HG02885 (cell line): ENCODE results near the gene SMPD2.

Source experiments
- ATAC-seq: cut with Tn5 transposase; IDR thresholded peaks from one replicate; pipeline ENCODE4 v1.9.1; 2021; ENCODE audit warnings: mild to moderate bottlenecking; ENCODE audit not compliant: unreplicated experiment, poor library complexity

SMPD2 gene, protein sequence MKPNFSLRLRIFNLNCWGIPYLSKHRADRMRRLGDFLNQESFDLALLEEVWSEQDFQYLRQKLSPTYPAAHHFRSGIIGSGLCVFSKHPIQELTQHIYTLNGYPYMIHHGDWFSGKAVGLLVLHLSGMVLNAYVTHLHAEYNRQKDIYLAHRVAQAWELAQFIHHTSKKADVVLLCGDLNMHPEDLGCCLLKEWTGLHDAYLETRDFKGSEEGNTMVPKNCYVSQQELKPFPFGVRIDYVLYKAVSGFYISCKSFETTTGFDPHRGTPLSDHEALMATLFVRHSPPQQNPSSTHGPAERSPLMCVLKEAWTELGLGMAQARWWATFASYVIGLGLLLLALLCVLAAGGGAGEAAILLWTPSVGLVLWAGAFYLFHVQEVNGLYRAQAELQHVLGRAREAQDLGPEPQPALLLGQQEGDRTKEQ

GRCh38 chr6:109440331-109441068 is at the start of gene SMPD2, which contains the start of gene PPIL6:
TSS of gene SMPD2 (plus strand) at chr6:109440724. CDS start at chr6:109441122, 398 bp downstream.
TSS of gene PPIL6 (minus strand) at chr6:109440628. CDS start at chr6:109440590, 38 bp downstream.
- ATAC-seq = peak; percentile 95

- no peak for ATAC-seq
These were observed 47.2 kb upstream of the SMPD2 start for GRCh38 chr6:109393157-109393885.

- no peak for ATAC-seq
These were observed 46.6 kb upstream of the SMPD2 start for GRCh38 chr6:109393886-109394281.

GRCh38 chr6:109396046-109396718 is 44.3 kb upstream of the SMPD2 start:
- no peak for ATAC-seq

GRCh38 chr6:109397020-109397419 is 43.5 kb upstream of the SMPD2 start:
- no peak for ATAC-seq

GRCh38 chr6:109406196-109406595 is 34.3 kb upstream of the SMPD2 start:
- no peak for ATAC-seq

GRCh38 chr6:109411034-109411433 is 29.5 kb upstream of the SMPD2 start:
- ATAC-seq = no peak

- ATAC-seq = no peak
These were observed 22.9 kb upstream of the SMPD2 start for GRCh38 chr6:109417646-109418045.

DNA sequence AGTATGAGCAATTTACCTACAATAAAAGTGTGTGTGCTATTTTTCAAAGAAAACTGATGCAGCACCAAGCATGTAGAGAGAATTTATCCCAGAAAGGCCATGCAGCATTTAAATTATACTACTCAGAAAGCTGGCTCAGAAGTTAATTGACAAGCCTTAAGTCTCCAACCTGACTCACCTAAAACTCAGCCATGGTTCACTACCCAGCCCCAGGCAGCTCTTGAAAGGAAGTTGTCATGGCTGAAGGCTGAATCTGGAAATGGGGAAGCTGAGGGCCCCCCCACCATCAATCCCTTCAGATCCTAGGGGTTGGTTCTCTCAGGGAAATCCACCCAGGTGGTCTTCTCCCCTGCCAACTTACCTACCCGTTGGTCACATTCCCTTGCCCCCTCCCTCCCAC is 19.8 kb upstream of the SMPD2 start:
- ATAC-seq = no peak

GRCh38 chr6:109421184-109421583 is 19.3 kb upstream of the SMPD2 start:
- no peak for ATAC-seq

GRCh38 chr6:109424946-109425345 is 15.6 kb upstream of the SMPD2 start:
- no peak for ATAC-seq

- ATAC-seq = no peak
These were observed 11.5 kb upstream of the SMPD2 start for GRCh38 chr6:109428889-109429477.

- ATAC-seq = no peak
These were observed 11.0 kb upstream of the SMPD2 start for GRCh38 chr6:109429496-109429895.

DNA sequence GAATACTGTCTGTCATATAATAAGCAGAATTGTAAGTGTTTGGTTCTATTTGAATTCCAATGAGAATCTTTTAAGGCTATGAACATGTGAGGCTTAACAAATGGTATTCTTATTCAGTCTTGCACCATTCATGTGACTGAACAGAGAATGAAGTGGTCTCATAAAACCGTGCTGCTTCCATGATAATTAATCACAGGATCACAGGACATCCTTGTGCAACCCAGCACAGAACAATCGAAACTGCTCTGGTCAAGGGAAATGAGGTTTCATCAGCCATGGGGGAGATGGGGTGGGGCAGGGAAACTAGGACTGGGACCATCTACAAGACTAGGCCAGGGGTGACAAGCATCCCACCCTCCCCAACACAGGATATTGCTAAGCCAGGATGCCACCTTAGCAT is 6.1 kb upstream of the SMPD2 start:
- ATAC-seq = no peak

DNA sequence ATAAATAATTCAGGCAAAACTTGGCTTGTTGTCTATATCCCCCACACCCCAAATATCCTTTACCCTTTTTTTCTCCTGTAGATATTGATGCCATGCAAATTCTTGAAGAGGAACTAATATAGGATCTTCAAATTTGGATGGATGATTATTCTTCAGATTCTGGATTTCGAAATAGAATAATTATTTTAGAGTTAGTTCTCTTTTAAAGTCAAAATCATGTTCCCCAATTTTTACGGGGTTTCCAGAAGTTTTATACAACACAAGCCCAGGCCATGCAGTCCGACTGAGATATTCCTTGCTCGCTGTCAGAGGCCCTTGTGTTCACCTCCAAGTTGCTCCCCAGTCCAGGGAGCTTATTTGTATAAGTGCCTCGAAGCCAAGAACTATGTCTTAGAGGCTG is 4.5 kb upstream of the SMPD2 start:
- no peak for ATAC-seq

DNA sequence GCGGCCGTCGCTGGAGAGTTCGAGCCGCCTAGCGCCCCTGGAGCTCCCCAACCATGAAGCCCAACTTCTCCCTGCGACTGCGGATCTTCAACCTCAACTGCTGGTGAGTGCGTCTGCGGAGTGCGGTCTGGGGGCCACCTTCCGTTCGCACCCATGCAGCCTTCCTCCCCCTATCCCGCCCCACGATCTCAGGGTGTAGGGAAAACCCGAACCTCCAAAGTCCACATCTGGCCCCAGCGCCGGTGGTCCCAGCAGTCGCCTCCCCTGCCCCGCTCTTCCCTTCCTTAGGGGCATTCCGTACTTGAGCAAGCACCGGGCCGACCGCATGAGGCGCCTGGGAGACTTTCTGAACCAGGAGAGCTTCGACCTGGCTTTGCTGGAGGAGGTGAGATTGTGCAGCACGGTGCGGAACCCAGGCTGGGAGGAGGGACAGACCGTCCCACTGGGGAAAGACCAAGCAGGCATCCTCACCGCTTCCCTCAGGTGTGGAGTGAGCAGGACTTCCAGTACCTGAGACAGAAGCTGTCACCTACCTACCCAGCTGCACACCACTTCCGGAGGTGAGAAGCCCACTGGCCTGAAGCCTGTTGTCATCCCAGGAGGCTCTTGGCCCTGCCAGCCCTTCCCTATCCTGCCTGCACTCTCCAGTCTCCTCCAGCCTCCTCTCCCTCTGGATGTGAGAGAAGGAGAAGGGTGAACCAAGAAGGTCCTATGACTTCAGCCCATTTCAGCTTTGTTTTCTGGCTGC is 719 bp downstream of the SMPD2 start:
- ATAC-seq = peak; percentile 12

DNA sequence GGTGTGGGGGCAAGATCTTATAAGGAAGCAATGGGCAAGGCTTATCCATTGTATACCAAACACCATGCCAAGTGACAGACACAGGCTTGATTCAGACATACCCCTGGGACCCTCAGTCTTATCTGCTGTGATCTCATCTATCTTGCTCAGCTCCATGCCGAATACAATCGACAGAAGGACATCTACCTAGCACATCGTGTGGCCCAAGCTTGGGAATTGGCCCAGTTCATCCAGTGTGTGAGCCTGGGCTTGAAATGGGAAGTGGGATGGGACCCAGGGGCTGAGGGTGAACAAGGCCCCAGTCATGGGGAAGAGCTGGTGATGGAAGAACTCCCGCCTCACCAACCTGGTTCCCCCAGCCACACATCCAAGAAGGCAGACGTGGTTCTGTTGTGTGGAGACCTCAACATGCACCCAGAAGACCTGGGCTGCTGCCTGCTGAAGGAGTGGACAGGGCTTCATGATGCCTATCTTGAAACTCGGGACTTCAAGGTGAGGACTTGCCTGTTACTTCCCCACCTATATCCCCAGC is 1.9 kb downstream of the SMPD2 start:
- no peak for ATAC-seq

GRCh38 chr6:109443425-109443950 is 3.0 kb downstream of the SMPD2 start:
- ATAC-seq = no peak

DNA sequence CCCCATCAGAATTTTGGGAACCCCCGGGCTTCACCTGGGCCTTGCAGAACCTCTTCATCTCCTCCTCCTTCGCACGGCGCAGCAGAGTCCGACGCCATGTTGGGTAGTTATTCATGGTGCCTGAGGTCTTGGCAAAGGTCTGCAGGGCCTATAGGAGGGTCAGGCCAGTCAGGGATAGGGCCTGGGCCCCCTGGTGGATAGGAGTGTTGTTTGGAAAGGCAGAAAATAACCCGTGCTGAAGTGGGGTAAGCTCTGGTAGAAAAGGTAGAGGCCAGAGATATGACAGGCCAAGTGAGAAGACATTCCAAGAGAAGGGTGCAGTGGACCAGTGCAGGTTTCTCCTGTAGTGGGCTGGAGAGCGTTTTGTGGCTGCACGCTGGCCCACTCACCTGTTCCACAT is 4.9 kb downstream of the SMPD2 start:
- ATAC-seq = no peak
